DMS153 treated with DMSO at 0.1 percent for 48 hours (cell line): Measurements from ENCODE around the gene TRIM10.
"Not testable (repeated sequence)": the region's sequence is repeated elsewhere in the genome, so short reads cannot be mapped to it uniquely, and the experiment has no call there.

ENCODE experiments used
- DNase-seq: peaks from one replicate; lab custom pipeline; 2025; ENCODE audit not compliant: unreplicated experiment; lab: John Stamatoyannopoulos, UW

TRIM10 gene

DNA sequence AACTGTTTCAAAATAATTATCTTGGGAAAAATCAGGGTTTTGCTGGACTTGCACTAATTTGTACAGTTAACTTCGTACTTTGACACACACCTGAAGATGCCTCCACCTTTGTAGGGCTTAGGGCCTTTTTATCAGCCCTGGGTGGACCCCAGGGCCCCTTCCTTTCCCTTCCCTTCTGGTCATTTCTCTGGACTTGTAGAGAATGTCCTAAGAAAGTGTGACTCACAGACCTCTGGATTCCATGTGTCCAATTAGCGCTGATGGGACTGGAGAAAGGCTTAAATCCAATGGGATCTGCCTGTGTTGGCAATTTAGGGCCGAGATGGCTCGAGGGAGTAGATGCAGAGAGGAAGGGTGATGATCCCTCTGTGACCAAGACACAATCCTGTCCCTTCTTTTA lies 11.7 kb upstream of the TRIM10 start:
- DNase-seq = no peak

DNA sequence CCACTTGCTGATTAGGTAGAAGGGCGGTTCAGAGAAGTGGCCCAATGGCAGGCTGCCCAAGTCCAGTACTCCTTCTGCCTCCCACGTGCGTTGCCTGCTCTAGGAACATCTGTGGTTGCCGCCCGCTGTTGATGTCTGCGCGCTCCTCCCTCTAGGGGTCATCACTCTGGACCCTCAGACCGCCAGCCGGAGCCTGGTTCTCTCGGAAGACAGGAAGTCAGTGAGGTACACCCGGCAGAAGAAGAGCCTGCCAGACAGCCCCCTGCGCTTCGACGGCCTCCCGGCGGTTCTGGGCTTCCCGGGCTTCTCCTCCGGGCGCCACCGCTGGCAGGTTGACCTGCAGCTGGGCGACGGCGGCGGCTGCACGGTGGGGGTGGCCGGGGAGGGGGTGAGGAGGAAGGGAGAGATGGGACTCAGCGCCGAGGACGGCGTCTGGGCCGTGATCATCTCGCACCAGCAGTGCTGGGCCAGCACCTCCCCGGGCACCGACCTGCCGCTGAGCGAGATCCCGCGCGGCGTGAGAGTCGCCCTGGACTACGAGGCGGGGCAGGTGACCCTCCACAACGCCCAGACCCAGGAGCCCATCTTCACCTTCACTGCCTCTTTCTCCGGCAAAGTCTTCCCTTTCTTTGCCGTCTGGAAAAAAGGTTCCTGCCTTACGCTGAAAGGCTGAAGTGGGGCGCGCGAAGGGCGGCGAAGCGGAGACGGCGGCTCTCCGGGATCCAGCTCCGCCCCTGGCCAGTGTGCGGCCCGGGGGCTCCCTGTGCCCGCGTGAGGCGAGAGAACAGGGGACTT lies 10.9 kb upstream of the TRIM10 start:
- no peak for DNase-seq

DNA sequence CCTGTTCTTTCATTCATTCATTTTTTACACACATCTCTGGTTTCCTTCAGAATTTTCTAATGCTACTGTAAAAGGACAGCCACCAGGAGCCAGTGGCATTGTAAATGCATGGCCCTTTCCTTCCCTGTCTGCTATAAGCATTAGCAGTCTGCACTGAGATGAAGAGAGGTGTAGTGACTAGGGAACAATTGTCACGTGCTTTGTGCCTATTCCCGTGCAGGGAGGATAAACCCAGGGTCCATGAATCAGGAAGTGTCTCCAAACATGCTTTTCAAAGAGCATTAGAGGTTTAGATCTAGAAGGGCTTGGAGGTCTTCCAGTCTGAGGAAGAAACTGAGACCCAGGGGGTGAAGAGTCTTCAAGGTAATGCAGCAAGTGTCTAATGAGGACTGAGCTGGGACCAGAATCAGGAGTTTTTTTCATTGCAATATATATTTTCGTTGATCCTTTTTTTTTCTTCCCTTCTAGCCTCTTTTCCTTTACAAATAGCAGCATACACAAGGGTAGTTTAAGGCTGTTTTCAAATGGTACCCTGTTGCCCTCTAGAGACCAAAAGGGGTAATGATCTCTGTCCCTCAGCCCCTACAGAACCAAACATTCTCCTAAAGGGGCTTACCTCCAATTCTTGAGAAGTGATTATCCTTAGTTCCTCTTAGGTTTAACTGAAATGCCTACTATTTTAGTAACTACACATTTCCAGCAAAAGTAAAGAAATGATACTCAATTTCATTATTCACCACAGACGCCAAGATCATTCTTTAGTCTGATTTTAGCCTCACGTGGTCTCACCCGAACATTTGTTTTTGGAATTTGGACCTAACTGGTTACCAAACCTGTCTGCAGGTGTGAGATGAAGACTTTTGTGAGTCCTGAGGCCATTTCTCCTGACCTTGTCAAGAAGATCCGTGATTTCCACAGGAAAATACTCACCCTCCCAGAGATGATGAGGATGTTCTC lies 8.9 kb upstream of the TRIM10 start:
- DNase-seq = peak; percentile 22

DNA sequence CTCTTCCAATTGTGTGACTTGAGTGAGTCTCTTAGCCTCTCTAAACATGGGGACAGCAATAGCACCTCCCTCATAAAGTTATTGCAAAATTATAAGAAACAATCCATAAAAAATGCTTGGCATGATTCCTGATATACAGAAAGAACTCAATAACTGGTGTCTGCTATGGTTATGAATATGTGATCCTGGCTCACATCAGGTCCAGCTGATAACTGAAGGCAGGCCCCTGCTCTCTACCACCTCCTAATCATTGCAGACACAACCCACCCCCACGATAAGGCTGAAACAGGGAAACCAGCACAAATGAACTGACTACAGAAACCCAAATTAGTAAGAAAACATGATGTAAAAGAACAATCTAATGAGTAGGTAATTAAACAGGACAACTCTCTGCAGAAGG lies 7.7 kb upstream of the TRIM10 start:
- no peak for DNase-seq

DNA sequence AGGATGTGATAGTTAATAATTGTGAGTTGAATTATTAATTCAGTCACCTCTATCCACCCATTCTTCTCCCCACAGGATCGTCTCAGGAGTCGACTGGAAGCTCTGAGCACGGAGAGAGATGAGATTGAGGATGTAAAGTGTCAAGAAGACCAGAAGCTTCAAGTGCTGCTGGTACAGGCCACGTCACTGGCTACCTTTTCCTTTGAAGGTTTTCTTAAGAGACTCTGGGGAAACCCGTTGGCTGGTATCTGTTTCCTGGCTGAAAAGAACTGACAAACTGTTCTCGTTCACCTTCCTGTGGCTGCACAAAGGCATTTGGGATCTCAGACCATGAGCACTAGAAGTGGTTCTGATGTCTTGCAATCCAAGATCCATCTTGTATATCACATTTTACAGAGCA lies 6.1 kb upstream of the TRIM10 start:
- no peak for DNase-seq

DNA sequence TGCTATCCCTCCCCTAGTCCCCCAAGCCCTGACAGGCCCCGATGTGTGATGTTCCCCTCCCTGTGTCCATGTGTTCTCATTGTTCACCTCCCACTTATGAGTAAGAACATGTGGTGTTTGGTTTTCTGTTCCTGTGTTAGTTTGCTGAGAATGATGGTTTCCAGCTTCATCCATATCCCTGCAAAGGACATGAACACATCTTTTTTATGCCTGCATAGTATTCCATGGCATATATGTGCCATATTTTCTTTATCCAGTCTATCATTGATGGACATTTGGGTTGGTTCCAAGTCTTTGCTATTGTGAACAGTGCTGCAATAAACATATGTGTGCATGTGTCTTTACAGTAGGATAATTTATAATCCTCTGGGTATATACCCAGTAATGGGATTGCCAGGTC lies 4.2 kb upstream of the TRIM10 start:
- DNase-seq = not testable (repeated sequence)

DNA sequence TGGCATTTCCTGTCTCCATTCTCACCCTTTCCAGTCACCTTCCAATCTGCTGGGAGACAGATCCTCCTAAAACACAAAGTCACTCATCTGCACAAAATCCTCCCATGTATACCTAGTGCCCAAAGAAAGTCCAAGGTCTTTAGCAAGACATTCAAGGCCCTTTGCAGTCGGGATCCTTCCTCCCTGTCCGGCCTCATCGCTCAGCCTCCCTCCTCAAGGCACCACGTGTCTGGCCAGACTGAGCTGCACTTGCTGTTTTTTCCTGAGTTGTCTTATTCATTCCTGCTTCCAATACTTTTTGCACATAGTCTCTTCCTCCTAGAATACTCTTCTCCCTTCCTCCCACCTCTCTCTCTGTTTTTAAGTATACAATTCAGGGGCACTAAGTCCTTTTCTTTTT lies 3.7 kb upstream of the TRIM10 start:
- DNase-seq = no peak

DNA sequence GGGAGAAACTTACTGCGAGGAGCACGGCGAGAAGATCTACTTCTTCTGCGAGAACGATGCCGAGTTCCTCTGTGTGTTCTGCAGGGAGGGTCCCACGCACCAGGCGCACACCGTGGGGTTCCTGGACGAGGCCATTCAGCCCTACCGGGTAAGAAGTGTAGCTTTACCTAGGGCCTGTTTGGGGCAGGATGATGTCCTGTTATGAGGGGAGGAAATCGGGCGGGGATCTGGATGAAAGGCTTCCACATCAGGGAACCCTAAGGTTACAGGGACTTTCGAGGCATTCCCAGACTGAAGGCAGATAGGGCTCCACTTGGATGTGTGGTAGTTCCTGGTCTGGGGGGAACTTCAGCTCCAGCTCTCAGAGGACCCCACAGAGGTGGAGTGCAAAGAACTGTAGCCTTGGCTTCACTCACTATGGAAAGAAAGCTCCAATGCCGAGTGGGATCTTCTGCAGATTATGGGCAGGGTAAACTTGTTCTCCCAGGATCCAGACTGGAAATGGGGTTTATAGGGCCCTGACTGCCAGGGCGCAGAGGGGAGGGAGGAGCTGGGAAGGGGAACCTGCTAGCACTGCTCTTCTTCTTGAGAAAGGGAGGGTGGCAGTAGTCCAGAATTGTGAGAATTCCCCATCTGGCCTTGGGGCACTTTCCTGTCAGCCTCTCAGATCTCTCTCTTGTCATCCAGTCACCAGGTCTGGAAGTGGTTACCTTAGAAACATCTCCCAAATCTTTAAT lies 3.1 kb upstream of the TRIM10 start:
- no peak for DNase-seq

DNA sequence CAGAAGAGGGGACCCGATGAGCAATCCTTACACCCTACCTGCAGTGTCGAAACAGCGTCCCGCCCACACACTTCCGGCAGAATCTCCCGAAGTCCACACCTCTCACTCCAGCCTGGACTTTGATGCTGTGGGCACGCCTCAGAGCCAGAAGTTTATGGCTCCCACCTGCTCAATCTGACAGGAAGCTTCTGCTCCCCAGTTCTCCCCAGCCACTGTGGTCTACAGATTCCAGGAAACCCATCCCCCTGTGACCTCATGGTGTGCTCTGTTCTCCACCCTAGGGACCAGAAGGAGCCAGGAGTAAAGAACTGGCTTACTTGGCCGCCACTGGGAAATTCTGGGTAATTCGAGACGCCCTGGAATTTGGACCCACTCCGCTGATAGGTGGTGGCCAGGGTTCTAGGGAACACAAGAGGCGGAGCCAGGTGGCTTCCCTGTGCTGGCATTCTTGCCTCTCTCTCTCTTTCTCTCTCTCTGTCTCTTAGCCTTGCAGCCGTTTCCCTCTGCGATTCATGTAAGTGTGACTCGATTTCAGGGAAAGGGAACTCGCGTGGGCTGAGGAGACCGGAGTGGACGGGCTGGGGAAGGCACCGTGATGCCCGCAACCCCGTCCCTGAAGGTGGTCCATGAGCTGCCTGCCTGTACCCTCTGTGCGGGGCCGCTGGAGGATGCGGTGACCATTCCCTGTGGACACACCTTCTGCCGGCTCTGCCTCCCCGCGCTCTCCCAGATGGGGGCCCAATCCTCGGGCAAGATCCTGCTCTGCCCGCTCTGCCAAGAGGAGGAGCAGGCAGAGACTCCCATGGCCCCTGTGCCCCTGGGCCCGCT lies 2.3 kb upstream of the TRIM10 start, which contains the start of gene TRIM15:
TRIM15 (plus strand) TSS at position 457 of the 828 bp plus-strand sequence; CDS start at position 596, 139 bp downstream.
- no peak for DNase-seq

DNA sequence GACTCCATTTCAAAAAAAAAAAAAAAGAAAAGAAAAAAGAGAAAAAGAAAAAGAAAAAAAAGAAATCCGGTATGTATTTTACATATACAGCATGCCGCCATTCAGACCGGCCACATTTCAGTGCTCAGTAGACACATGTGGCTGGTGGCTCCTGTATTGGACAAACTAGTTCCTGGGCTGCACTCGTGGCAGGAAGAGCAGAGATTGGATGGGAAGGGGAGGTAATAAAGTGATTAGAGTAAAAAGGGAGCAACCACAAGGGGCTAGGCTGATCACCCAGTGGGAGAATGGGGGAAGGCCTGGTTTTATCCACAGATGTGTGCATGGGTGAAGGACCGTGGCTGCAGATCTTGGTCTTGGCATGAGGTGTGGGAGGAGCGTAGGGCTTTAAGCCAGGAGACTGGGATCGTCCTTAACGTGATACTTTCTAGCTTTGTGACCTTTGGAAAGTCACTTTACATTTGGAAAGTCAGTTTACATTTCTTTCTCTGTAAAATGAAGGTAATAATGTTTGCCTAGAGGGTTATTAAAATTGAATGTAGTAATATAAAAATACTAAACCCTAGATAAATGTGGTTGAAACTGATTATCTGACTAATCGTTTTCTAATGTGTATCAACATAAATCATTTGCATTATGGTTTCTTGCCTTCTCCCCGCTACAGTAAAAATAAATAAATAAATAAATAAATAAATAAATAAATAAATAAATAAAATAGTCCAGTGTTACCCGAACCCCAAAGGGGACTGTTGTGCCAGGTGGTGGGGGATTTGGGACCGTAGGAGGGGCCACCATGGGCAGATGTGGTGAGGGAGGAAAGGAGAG lies 1.5 kb upstream of the TRIM10 start:
- no peak for DNase-seq

DNA sequence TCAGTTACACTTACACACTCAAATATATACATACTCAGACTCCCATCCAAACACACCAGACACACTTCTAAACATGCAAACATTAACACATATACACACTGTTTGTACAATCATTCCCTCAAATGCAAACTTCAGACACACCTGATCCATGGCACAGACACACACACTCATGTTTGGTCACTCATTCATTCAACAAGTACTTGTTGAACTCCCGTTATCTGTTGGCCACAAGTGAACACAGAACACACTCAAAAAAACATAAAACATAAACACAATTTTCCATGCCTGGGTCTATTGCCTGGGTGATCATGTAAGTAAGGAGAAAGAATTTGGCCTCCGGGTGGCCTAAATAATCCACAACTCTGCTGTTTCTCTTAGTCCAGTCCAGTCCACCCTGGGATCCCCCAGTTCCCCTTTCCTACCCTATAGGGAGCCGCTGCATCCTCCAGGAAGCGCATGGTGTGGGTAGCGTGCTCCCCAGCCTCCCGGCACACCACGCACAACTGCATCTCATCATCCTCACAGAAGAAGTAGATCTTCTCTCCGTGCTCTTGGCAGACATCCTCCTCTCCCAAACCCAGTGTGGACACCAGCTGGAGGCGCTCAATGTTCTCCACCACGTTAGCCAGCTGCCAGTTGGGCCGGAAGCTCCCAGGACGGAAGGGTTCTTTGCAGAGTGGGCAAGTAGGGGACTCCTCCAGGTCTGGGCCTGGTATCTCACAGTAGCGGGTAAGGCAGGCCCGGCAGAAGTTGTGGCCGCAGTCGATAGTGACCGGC lies 815 bp downstream of the TRIM10 start:
- DNase-seq = no peak

DNA sequence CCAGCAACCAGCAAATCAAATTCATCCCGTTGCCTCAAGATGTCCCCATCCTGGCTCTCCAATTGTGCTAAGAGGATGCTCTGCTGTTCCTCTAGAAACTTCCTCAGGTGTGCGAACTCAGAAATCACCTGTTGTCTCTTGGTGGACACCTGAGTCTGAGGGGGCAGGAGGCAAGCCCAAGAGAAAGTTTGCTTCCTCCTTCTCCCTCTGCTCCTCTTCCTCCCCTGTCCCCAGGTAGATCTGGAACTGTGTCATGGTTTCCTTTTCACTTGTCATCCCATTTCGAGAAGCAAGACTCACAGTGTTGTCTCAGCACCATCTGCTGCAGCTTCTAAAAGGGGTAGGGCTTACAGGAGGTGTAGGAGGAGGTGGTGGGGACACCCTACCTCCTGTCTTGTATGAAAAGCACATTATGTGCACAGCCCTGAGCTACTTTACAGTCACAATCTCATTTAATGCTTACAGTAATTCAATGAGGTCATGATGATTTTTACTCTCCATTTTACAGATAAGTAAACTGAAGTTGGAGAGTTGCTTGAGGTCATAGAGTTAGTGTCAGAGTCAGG lies 2.5 kb downstream of the TRIM10 start:
- no peak for DNase-seq

DNA sequence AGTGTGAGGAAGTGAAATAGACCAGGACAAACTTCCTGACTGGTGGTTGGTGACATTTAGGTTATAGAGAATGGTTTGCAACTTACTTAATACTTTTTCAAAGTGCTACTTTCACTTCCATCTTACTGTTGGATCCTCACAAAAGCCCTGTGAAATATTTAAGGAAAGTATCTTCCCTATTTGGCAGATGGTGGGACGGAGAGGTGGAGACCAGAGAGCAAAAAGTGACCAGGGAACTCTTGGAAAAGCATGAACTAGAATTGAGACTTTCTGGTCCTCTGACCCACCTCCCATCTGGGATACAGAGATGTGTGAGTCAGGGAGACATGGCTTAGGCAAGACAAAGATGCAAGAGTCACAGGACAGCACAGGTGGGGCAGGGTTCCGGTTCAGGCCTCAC lies 3.0 kb downstream of the TRIM10 start:
- no peak for DNase-seq

DNA sequence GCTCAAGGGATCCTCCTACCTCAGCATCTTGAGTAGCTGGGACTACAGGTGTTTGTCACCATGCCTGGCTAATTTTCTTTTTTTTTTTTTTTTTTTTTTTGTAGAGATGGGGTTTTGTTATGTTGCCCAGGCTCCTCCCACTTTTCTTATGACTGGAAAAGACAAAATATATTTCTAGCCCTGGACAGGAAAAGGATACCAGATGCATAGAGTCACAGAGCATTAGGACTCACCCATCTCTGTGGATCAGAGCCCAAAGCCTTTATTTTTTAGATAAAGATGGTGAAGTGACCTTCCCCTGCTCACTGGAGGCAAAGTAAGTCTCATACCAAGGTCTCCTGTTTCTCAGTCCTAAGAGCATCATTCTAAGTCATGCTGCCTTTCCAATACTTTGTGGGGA lies 3.4 kb downstream of the TRIM10 start:
- no peak for DNase-seq

DNA sequence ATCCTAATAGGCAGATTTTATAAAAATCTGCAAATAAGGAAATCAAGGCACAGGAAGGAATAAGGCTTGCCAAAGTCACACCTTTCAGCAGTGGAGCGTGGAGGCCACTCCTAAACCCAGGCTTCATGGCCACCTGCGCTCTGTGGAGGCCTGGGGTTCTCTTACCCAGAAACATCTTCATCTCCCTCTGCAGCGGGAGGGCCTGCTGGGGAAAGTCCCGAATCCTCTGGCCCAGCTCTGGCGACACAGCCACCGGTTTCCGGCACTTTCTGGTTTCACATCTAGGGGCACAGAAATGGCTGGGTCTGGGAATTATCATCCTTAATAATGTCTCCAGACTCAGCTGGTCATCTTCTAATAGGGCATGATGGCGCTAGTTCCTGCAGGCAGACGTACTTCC lies 4.2 kb downstream of the TRIM10 start:
- DNase-seq = no peak

DNA sequence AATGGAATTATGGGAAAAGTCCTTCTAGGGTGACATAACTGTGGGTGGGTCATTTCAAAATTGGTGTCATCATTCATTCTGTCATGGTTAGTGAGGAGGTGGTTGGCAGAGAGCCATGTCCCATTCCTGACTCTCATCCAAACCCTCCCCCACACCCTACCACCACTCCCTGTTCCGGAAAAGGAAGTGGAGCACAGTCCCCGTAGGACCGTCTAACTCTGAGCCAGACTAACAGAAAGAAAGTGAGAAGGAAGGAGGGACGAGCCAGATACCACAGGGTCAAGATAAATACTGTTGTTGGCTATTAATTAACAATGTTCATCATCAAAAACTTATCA lies 4.8 kb downstream of the TRIM10 start:
- no peak for DNase-seq

DNA sequence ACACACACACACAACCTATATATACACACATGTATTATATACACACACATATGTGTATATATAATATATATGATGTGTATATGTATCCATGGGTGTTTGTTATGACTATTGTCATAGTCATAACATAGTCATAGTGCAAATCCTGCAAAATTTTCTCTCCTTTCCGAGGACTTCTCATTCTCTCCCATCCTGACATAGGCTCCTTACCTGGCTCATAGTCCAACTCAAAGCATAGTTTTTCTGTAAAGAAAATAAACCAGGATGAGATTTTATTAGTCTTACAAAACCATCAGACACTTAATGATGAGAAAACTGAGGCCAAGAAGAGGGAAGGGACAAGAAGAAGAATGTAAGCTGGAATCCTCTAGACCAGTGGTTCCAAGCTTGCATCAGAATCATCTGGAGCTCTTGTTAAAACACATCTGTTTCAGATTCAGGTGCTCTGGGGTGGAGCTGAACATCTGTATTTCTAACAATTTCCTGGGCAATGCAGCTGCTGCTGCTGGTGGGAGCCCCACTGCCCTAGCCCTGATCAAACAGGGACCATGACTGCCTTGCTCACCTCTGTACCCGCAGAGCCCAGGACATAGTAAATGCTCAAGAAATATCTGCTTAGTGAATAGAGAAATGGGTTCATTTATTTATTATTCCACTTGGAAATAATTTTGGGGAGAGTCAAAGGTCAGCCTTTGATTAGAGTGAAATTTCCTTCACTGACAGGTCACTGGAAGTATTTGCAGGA lies 5.3 kb downstream of the TRIM10 start:
- DNase-seq = no peak
